Adipocyte (in vitro differentiated cells): ENCODE measurements around the gene IFNG-AS1.

ENCODE experiments used
- DNase-seq: peaks from one replicate; pipeline ENCODE4 v3.0.0-alpha.2; 2015; ENCODE audit warnings: low read depth
- H3K27me3 ChIP-seq: replicated peaks from 2 replicates; pipeline ENCODE4 v1.7.0; 2013; ENCODE audit warnings: mild to moderate bottlenecking, low read length, moderate library complexity; ENCODE audit not compliant: control insufficient read depth, insufficient read depth
- H3K36me3 ChIP-seq: 2 replicates; pipeline ENCODE4 v1.7.0; 2013; ENCODE audit warnings: low read length, mild to moderate bottlenecking, moderate library complexity; ENCODE audit not compliant: control insufficient read depth, insufficient read depth, severe bottlenecking
- H3K4me1 ChIP-seq: 2 replicates; pipeline ENCODE4 v1.7.0; 2013; ENCODE audit warnings: mild to moderate bottlenecking, low read length, moderate library complexity; ENCODE audit not compliant: control insufficient read depth, insufficient read depth
- H3K4me3 ChIP-seq: 2 replicates; pipeline ENCODE4 v1.7.0; 2013; ENCODE audit warnings: mild to moderate bottlenecking, low read length, moderate library complexity
- H3K9ac ChIP-seq: 2 replicates; pipeline ENCODE4 v1.7.0; 2013; ENCODE audit warnings: mild to moderate bottlenecking, low read length, moderate library complexity
- H3K9me3 ChIP-seq: 2 replicates; pipeline ENCODE4 v1.7.0; 2013; ENCODE audit warnings: mild to moderate bottlenecking, low read length, moderate library complexity; ENCODE audit not compliant: control insufficient read depth

Gene IFNG-AS1

DNA sequence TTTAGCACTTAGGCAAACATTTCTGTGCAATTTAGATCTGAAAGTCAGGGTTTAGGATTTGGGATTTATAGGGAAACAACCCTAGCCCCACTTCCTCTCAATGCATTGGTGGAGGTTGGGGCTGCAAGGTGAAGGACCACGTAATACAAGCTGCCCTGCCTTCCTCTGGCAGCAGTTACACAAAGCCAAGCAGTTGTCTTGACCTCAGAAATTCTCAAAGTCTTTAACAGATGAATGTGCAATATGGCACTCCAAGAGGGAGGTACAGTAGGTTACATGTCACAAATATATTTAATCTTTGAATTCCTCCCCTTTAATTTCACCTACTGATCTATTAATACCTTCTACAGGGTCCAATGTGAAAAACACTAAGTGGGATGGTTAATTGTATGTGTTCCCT lies 23.9 kb downstream of the IFNG-AS1 start:
- no peak for DNase-seq
- Histone ChIP-seq H3K9ac (no peak overlapping the region), H3K36me3 (no peaks in the 10 kb centered on the region), H3K9me3 (no peaks in the 10 kb centered on the region), H3K4me1 (peaks cover 25% of the 10 kb centered on the region), H3K4me3 (no peak overlapping the region), H3K27me3 (no peaks in the 10 kb centered on the region)

DNA sequence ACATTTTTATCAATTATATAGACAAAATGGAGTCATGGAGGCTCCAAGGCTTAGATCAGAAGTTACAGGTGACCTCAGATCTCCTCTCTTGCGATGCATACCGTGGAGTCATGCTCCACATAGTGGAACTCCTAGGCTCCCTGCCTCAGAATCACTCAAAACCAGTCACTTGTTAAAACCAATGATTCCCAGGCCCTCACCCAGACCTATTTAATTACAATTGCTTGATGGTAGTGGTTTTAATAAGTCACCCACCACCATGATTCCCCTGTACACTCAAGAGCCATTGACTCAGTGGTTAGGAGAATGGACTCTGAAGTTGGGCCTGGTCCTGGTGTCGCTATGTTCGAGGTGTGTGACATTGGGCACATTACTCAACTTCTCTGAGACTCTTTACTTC lies 26.9 kb downstream of the IFNG-AS1 start:
- no peaks in the 10 kb centered on the region for H3K36me3 ChIP-seq
- H3K4me1 ChIP-seq: peaks cover 21% of the 10 kb centered on the region
- no peaks in the 10 kb centered on the region for H3K27me3 ChIP-seq
- H3K9ac ChIP-seq: no peak overlapping the region
- no peaks in the 10 kb centered on the region for H3K9me3 ChIP-seq
- no peak for DNase-seq
- no peak overlapping the region for H3K4me3 ChIP-seq

DNA sequence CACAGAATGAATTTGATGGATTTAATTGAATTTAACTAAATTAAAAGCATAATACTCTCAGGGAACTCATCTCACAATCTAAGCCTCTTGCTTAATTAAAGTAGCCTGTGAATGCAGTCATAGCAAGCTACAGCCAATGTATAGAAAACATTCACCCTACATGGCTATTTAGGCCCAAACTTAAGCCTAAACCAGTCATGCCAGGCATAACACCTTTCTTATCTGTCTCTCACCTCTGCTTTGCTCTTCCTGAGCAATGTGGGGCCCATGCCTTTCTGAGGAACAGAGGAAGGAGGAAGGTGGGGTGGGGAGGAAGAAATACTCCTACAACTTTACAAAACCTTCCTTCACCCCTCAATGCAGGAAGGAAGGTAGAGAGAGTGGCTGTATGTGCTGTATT lies 29.1 kb downstream of the IFNG-AS1 start:
- Histone ChIP-seq H3K4me3 (no peak overlapping the region), H3K9ac (no peak overlapping the region), H3K27me3 (no peaks in the 10 kb centered on the region), H3K9me3 (no peaks in the 10 kb centered on the region), H3K4me1 (peaks cover under 1% of the 10 kb centered on the region), H3K36me3 (no peaks in the 10 kb centered on the region)
- DNase-seq: no peak

DNA sequence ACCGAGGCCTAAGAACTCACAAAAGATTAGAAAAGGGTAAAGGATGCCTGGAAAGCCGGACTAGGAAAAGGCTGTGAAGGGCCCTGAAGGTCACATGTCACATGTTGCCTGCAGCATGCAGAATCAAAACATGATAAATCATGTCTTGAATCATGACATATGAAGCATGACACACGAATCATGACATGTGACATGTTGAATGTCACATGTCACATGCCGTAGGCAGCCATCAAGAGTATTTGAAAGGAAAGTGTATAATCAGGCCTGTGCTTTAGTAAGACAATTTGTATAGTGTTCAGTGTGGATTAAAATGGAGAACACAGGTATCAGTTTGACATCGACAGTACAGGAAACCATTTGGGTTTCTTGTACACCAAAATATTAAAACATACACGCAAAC lies 30.8 kb downstream of the IFNG-AS1 start:
- Histone ChIP-seq H3K9ac (no peak overlapping the region), H3K4me1 (no peaks in the 10 kb centered on the region), H3K4me3 (no peak overlapping the region)

DNA sequence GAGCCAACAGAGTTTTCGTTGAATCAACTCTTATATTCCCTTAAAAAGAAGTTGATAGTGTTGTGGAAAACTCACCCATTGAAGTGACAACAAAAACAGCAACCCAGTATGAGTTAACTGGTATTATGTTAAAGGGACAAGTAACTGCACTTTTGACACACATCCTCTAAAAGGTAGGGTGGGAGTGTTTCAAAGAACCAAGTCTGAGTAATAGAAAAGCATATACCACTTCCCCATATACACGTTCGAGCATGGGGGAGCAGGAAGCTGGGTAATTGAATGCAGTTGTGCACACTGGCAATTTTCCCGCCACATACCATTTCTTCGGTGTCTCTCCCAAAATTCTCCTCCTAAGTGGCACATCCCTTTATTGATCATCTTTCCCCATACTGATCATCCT lies 31.5 kb downstream of the IFNG-AS1 start:
- no peak overlapping the region for H3K4me3 ChIP-seq
- no peak overlapping the region for H3K9ac ChIP-seq
- no peaks in the 10 kb centered on the region for H3K27me3 ChIP-seq
- H3K36me3 ChIP-seq: no peaks in the 10 kb centered on the region
- no peaks in the 10 kb centered on the region for H3K4me1 ChIP-seq
- H3K9me3 ChIP-seq: no peaks in the 10 kb centered on the region
- no peak for DNase-seq

More for the DNA sequence above, 30.8 kb downstream of the IFNG-AS1 start:
- H3K36me3 ChIP-seq: no peaks in the 10 kb centered on the region
- H3K27me3 ChIP-seq: no peaks in the 10 kb centered on the region
- no peaks in the 10 kb centered on the region for H3K9me3 ChIP-seq
- DNase-seq: no peak

DNA sequence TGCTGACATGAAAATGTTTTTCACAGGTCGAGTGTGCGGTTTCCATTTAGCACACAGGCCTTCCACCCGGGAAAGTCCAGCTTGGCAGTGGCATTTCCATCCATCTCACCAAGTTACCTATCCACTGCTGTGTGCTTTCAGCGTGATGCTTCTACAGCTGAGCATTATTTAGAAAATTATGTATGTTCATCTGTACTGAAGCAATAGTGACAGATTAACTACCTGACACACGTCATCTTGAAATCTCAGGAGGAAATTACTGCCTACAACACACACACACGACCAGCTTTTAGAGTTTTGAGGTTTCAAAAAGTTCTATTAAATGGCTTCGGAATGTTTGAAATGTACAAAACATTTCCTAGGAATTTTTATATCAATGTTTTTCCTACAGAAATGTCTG lies 39.4 kb downstream of the IFNG-AS1 start:
- Histone ChIP-seq H3K27me3 (no peaks in the 10 kb centered on the region), H3K4me1 (no peaks in the 10 kb centered on the region), H3K9me3 (no peaks in the 10 kb centered on the region), H3K4me3 (no peak overlapping the region), H3K9ac (no peak overlapping the region), H3K36me3 (no peaks in the 10 kb centered on the region)
- no peak for DNase-seq

DNA sequence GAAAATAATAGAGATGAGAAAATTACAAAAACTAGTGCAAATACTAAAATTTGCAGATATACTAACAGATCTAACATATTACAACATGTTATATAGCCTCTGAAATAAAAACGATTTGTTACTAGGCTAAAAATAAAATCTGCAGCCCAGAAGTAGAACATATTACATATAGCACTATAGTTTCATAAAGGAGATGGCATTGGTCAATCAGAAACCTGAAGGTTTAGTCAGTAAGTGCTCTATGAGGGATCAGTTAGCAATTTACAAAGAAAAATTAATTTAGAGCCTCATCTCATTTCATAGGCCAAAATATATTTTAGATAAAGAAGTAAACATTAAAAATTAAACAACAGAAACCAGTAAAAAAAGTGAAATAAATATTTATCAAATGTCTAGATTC lies 41.0 kb downstream of the IFNG-AS1 start:
- no peak for DNase-seq
- Histone ChIP-seq H3K4me3 (no peak overlapping the region), H3K9me3 (no peaks in the 10 kb centered on the region), H3K36me3 (no peaks in the 10 kb centered on the region), H3K9ac (no peak overlapping the region), H3K27me3 (no peaks in the 10 kb centered on the region), H3K4me1 (no peaks in the 10 kb centered on the region)

DNA sequence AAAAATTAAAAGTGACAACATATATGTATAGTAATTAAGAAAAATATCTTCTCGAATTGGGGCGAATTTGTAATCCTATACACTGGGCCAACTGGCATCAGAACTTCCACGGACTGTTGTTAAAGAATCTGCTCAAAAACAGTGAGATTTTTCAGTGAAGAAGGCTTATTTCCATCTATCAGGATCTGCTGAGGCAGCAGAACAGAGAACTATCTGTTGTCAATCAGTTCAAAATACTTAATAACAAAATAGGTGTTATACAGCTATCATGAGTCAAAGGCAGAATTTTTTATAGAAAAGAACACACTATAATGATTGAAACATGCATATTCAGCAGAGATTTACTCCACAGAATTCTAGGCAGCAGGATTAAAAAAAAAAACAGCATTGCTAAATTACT lies 41.9 kb downstream of the IFNG-AS1 start:
- no peak for DNase-seq
- H3K9ac ChIP-seq: no peak overlapping the region
- H3K4me3 ChIP-seq: no peak overlapping the region
- H3K9me3 ChIP-seq: no peaks in the 10 kb centered on the region
- H3K27me3 ChIP-seq: no peaks in the 10 kb centered on the region
- no peaks in the 10 kb centered on the region for H3K4me1 ChIP-seq
- H3K36me3 ChIP-seq: no peaks in the 10 kb centered on the region

DNA sequence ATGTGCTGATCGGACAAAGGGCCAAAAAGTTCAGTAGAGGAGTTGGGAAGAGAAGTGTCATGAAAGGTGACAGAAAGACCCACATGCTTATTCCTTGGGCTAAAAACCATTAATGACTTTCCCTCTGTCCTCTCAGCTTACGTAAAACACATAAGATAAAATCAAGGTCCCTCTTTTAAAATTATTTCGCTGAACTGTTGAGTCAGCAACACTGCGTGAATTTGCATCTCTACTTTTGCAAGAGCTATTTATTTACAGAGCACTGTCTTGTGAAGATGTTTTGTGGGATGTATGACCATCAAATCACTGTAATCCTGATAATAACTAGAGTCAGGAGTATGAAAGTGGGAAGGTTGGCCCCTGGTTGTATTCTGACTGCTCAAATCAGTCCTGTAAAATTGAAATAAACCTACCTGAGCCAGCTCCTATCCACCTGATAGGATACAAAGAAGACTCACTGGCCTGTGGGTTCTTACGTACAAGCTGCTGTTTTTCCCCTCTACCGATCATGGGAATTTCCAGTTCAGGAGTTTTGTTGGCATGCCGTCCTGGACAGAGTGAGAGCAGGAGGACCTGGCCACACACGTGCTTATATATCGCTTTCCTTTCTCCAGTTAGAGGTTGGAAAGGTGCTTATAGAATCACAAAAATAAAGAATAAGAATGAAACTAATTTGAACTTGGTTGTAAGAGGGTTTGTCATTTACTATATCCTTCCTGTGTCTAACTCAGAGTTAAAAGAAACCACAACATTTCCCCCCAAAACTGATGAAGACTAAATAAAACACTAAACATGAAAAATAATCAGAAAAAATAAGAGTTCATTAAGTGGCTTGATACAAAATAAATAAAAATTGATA lies 42.9 kb downstream of the IFNG-AS1 start:
- no peaks in the 10 kb centered on the region for H3K4me1 ChIP-seq
- no peak overlapping the region for H3K9ac ChIP-seq
- no peaks in the 10 kb centered on the region for H3K9me3 ChIP-seq
- no peak overlapping the region for H3K4me3 ChIP-seq
- no peaks in the 10 kb centered on the region for H3K36me3 ChIP-seq
- no peaks in the 10 kb centered on the region for H3K27me3 ChIP-seq
- no peak for DNase-seq

DNA sequence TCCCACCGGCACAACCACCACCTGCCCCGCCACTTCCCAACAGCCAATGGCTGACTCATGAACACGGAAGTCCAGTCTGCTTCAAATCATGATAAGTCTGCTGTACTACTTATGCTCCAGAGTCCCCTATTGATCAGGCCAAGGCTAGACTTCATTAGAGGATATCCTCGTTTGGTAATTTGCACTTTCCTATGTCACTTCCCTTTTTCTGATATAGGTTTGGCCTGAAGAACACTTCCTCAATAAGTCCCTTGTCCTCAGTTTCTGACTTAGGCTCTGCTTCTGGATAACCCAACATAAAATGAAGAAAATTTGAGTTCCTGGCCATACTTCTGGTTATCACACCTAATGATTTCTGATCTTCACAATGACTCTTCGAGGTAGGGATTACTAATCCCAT lies 45.3 kb downstream of the IFNG-AS1 start:
- no peaks in the 10 kb centered on the region for H3K27me3 ChIP-seq

DNA sequence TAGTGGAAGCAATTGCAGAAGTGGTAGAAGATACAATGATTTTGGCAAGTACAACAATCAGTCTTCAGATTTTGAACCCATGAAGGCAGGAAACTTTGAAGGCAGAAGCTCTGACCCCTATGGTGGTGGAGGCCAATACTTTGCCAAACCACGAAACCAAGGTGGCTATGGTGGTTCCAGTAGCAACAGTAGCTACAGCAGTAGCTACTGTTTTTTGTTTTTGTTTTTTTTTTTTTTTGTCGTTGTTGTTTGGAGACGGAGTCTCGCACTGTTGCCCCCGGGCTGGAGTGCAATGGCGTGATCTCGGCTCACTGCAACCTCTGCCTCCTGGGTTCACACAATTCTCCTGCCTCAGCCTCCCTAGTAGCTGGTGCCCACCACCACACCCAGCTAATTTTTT lies 47.4 kb downstream of the IFNG-AS1 start:
- Histone ChIP-seq H3K27me3 (no peaks in the 10 kb centered on the region), H3K4me3 (no peak overlapping the region), H3K9me3 (no peaks in the 10 kb centered on the region), H3K9ac (no peak overlapping the region), H3K36me3 (no peaks in the 10 kb centered on the region), H3K4me1 (no peaks in the 10 kb centered on the region)
- no peak for DNase-seq

More for the DNA sequence above, 45.3 kb downstream of the IFNG-AS1 start:
- Histone ChIP-seq H3K9ac (no peak overlapping the region), H3K4me3 (no peak overlapping the region), H3K9me3 (no peaks in the 10 kb centered on the region), H3K4me1 (no peaks in the 10 kb centered on the region), H3K36me3 (no peaks in the 10 kb centered on the region)
- DNase-seq: no peak
